ENCODE measurements around the gene ARL6IP1.
A peak's percentile ranks its signal among the peaks of the same experiment; 100 is the strongest.

ARL6IP1 gene

DNA sequence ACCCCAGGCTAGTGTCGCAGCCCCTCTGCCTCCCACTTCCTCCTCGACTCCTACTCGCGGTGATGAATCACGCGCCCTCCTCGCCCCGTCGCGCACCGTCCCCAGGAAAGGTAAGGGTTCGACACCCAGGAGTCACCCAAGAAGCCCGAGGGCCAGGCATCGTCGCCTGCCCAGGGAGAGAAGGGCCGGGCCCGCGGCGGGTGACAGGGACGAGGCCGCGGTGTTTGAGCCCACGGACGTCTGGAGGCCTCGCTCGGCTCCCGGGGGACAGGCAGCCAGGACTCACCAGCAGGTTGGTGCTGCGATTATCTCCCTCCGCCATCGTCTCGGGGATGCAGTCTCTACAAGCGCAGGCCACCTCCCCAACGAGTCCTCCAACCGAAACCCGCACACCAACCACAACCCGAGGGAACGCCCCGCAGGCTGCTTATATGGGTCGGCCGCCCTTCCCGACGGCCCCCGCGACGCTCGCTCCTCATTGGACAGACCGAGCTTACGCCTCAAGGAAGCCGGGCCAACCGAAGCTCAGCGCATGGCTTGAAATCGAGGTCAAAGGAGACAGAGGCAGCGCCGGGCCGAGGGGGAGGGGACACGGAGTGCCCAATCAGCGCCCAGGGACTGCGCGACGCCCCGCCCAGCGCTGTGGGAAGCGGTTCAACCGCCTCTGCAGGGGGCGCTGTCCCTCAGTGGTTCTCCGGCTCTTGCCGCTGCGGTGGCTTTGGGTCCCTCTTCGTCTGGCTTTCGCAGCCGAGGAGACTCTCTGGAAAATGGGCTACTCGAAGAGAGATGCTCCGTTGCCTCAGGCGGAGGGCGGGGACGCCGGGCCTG is at the start of gene ARL6IP1:
ARL6IP1 (minus strand) TSS at position 405 of the 828 bp plus-strand sequence; CDS start at position 322, 83 bp downstream.
- peak; percentile 96 to 99 (median 98) for DNase-seq

DNA sequence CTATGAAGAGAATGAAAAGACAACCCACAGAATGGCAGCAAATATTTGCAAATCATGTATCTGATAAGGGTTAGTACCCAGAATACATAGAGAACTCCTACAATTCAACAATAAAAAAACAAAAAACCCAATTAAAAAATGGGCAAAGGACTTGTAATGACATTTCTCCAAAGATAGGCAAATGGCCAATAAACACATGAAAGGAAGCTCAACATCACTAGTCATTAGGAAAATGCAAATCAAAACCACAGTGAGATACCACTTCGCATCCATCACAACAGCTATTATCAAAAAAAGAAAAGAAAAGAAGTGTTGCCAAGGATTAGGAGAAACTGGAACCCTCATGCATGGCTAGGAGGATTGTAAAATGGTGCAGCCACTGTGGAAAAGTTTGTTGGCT is 45.1 kb upstream of the ARL6IP1 start:
- DNase-seq, result no peak

DNA sequence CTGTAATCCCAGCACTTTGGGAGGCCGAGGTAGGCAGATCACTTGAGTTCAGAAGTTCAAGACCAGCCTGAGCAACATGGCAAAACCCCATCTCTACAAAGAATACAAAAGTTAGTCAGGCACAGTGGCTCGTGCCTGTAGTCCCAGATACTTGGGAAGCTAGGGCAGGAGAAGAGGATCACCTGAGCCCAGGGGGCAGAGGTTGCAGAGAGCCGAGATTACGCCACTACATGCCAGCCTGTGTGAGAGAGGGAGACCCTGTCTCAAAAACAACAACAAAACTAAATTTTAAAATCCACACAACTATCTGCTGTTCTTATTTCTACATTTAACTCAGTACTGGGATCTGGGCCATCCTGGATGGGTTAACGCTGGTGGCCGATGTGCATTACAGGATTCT is 41.2 kb upstream of the ARL6IP1 start:
- no peak for DNase-seq

DNA sequence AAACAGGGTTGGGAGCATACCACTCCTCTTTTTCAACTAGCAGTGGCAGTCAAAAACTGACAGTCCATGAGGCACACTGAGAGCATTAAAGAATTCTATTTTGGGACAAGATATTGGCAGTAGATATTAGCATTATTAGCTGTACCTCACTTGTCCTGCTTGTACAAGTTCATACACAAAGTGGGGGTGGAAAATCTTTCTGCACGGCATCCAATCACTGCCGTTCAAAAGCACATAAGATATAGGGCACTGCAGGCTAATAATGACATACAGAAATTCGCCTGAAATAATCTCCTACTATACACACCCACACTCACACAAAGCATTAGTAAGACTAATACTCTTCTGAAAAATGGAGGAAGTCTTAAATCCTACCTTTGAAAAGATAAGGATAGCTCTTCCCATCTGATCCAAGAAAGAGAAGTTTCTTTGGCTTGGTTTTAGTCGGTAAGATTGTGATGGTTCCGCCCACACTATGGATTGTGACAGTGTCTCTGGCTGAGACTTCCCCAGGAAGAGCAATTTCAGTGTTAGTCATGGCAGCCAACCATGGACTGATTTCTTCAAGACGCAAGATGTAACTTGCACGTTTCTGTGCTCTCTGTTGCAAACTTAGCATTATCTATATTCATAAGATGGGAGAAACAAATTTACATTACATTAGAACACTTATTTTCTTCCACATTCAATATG is 40.6 kb upstream of the ARL6IP1 start:
- DNase-seq, result no peak

DNA sequence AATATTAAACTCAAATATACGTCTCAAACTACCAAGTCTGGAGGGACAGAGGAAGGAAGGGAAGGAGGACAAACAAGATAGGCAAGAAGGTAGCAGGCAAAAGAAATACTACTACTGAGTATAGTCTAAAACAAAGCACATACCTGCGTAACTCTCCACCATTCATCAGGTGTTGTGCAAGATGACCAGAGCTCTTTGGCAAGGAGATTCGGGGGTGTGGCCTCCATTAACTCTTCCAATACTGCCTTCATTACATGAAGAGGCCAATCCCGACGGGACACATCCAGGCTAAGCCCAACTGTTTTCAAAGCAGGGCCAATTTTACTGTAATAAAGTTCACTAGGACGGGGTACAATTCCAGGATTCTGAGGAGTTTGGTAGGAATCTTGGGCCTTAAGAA is 38.2 kb upstream of the ARL6IP1 start:
- DNase-seq, result no peak

DNA sequence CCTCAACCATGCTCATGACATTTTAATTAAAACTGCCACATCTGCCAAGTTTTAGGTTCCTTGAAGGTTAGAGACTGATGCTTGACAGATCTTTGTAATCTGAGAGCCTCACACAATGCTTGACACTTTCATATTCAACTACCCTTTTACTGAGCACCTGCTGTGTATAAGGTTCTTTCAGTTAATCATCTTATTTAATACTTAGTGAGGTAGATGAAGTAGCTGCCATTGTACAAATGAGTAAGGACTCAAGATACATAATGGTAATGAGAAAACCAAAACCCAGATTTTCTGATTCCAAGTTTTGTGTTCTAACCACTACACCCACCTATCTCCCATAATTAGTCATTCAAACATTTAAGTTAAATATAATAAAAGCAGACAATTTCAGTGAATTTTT is 35.4 kb upstream of the ARL6IP1 start:
- DNase-seq, result no peak

DNA sequence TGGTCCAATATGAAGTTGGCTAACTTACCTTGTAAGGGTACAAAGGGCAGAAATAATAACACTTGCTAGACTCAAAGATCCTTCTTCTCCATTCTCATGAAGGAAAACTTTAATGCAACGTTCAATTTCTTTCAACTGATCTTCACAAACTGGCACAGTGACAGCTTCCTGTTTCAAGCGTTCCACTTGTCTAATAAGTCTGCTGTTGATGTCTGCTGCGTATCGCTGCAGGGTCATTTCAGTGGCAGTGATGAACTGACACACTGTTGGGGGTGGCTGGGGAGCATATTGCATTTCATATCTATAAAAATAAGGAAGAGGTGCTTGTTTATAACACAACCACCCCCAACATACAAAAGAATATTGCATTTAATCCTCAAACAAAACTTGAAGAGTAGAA is 33.5 kb upstream of the ARL6IP1 start:
- DNase-seq, result no peak

DNA sequence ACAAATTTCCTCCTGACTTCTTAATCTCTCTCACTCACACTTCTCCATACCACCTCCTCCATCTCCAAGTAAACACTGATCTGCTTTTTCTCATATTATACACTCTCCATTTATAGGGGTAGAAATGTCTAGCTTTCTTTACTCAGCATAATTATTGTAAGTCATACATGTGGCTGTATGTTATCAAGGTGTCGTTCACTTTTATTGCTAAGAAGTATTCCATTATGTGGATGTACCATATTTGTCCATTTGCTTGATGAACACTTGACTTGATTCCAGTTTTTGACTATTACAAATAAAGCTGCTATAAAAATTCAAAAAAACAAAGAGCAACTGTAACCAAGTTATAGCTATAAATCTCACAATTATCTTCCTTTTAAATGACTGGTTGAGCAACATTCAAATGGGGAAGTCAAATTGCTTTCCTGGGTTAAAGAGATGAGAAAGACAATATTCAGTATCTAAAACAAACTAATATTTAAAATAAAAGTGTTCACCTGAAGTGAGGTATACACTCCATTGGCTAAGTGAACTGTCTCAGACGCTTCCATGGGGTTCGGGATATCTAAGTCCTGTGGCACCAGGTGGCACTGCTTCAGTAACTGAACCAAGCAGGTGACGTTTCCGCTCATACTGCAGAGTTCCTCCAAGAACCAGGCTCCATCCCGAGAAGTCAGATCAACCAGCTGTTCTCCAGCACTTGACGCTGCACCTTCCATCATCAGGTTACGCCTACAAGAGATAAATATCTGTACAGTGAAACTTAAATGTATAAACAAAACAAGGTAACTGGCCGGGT is 32.6 kb upstream of the ARL6IP1 start:
- DNase-seq, result no peak

DNA sequence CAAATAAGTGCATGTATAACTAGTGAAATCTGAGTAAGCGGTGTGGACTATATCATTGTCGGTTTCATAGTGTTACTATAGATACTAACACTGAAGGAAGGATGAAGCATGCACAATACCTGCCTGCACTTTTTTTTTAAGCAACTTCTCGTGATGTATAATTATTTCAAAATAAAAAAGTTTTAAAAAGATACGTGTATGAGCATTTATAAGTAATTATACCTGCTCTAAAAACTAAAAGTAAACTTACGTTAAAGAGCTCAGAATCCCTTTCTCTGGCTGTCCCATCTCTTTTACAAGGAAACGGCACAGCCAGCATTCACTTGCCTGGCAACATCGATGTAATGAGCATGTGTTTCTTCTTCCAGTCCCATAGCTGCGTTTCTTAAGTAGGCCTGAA is 31.3 kb upstream of the ARL6IP1 start:
- no peak for DNase-seq

DNA sequence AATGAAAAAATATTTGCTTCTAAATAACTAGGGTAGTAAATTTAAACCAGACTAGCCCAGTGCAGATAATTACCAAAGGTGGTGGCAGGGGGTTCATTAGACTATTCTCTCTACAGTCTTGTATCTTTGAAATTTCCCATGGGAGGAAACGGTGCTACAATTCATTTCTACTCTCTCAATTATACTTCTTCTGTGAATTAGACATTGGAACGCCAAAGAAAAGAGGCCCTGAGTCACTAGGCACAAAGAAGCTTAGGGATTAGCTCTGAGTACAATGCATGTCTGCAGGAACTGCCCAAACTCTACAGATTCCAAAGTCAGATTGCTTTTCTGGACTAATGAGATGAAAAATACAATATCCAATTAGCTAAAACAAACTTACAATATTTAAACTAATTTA is 30.7 kb upstream of the ARL6IP1 start:
- DNase-seq, result no peak

DNA sequence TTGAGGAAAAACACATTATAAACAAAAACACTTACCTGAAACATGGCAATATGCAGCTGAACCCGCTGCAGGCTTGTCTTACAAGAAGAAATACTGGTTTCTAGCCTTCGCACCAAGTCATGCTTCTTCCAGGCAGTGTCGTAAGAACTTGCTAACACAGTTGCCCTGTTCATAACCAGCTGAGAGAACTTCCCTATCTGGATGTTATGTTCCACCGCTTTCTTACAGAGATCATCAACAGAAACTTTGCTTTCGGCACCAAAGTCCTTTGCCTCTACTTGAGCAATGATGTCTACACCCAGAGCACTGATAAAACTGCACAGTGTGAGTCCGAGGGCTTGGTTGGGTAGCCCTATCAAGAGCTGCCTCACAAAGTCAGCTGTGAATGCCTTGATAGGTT is 27.9 kb upstream of the ARL6IP1 start:
- no peak for DNase-seq

DNA sequence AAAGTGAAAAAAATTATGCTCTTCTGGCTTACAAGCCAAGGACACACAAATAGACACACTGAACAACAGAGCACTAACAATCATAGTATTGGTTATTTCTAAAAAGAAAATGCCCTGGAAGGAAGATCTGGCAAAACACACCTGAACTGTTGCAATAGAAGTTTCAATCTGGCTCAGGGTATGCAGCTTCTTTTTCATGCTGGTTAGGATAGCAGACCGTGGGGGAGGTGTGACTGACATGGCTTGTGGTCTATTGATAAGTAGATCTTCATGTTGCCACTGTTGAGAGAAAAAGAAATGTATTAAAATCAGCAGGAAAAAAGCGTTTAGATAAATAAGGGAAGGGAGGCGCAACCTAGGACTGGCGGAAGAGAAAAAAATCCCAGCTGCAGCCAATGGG is 26.5 kb upstream of the ARL6IP1 start:
- DNase-seq, result no peak

DNA sequence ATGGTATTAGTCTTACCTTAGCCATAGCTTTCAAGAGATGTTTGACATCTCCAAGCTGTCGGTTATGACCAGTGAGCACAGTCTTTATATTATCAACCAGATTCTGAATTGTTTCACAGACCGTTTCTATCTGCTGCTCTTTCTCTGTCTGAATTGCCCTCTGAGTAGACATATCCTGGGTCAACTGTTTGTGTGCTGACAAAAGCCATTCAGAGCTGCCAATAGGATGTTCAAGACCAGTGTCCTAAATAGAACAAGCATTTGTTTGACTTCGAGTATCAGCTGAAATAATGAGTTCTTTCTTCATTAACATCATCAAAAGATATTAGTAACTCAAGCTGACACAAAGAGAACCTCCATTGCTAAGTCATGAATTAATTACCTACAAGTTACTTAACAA is 14.9 kb upstream of the ARL6IP1 start:
- no peak for DNase-seq

DNA sequence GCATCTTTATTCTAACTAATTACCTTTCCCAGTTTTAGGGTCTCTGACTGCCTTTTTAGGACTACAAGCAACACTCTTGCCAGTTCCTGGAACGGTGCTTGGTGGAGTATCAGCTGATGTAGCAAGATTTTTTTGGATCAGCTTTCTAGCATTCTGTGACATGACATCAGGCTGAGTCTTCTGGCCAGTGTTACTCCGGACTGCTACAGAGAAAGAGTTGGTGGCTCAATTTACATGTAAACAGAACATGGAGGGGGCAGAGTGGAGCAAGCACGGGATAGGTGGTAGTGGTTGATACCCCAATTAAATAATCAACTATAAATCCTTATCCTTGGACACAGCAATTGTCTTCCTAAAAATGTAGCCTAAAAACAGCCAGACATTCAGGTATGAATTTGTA is 10.6 kb upstream of the ARL6IP1 start:
- no peak for DNase-seq

DNA sequence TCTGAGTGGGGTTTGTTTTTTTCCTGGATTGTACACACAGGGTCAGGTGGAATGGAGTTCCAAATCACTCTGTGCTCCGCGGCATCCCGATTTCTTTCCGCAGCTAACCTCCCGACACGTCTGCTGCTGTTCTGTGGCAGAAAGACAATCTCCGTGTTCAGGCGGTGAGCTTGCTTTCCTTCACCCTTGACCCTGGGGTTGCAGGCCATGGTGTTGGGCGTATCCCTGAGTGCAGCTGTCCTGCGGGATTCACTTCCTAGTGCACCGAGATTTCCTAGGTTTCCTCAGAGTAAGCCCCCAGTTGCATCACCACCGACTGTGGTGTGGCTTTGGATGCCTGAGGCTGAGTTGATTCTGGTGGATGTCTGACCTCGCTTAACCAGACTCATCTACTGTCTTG is 7.8 kb upstream of the ARL6IP1 start:
- DNase-seq, result no peak

DNA sequence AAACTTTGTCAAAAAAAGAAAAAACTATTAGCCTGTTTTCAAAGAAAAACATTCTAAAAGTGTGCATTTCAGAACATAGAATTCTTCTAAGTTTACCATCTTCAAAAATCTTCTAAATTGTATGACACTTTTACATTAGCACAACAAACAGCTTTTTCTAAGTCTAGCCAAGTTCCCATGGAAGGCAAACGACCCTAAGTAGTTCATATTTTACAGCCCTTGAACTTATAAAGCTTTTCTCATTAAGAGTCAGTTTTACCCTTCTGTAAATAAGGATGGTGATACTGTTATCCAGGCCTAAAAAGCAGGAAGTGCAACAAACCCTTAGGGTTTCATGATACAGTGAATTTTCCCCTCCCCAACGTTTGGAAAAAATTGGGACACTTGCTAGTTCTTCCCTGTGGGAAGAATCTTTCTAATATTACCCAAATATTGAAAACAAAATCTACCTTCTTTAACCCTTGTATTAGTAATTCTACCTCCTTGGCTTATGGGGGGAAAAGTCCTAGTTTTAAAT is 4.0 kb upstream of the ARL6IP1 start:
- DNase-seq, result no peak

DNA sequence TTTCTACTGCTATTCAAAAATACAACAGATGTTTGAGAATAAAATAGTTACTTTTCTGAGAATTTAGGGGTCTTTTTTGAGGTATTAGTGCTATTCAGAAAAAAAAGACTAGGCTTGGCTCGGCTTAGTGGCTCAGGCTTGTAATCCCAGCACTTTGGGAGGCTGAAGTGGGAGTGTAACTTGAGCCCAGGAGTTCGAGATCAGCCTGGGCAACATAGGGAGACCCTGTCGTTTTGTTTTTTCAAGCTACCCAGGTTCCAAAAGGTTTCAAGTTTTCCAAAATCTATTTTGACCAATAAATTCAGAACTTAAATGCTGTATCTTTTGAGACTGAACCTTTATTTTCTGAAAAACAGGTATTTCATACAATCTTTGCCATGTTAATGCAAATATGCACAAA is 3.2 kb upstream of the ARL6IP1 start:
- DNase-seq, result no peak

DNA sequence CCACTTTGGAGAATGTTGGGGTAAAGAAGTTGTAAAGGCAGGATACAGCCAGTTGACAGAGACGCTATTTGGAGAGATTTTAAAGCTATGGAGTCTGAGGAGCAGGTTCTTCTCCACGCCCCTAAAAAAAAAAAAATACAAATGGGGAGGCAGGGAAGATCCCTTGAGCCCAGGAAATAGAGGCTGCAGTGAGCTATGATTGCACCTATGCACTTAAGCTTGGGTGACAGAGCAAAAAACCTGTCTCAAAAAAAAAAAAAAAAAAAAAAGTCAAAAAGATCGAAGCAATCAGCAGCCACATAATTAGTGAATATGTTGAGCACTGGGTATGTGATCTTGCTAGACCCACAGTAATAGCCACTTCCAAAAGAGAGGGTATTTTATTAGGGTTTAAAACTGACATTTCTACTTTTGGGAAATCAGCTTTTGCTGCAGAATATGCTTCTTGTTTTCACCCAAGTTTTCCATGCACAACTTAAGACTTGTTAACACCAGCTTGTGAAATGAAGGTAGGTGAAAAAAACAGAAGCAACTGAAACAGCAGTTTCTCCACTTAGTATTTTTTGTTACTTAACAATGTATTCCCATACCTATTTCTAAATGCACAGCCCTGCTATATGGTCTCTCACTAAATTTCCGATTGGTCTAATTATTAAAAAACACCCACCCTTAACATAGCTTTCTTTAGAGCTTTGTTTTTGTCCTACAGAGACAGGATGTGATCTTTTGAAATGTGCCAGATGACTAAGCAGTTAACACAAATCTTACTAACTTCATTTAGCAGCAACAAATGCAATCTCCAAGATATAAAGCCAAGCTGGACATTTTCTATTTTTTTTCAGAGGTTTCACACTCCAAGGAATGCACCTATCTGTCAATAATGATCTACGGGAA is 2.5 kb upstream of the ARL6IP1 start:
- DNase-seq, result no peak

DNA sequence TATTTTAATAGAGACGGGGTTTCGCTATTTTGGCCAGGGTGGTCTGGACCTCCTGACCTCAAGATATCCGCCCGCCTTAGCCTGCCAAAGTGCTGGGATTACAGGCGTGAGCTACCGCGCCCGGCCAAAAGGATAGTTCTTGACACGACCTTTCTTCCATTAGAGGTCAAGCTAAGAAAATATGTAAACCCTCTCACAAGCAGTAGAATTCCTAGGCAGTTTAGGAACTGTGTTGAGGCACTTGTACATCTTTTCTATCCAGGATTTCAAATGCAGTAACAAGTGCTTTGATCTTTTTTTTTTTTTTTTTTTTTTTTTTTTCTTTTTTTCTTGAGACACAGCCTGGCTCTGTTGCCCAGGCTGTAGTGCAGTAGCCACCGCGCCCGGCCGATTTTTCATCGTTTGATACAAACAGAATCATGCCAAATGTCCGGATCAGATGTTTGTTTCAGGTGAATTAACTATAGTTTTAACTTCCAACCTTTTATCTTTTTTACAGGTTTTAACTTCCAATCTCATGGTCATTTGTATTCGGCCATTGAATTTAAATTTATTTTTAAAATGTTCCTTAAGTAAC is 1.5 kb upstream of the ARL6IP1 start:
- no peak for DNase-seq

DNA sequence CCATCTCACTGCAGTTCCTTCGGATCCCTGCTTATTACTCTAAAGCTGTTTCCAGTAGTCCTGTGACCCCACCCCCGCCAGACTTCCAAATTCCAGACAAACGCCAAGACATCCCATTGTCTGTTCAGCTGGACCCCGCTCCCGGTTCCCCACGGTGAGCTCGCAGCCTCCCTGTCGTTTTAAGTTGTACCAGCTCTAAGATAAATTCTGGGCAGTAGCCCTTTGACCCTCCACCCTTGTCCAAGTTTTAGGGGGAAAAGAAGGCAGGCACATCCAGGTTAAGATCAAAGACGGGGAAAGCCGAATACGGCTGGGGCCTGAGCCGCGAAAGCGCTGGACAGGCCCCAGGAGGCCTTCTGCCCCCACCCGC is 589 bp downstream of the ARL6IP1 start:
- DNase-seq, result peak in 2 of 3 experiments; percentile 43 to 64

DNA sequence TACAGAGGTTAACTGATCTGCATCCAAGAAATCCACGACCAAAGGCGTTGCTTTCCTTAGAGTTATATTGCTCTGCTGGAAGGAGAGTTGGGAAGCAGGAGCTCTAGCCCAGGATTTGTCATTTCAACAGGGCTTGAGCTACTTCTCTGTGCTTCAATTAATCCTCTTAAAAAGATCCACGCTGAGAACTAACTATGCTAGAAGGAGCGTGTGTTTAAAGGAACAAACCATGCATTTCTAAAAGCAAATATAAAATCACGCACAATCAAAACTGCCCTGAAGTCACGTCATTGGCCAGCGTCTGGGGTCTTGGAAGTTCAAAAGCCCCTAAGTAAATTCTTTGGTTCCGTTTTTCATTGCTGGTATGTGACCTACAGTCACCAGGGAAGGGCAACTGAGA is 1.1 kb downstream of the ARL6IP1 start:
- DNase-seq, result no peak

DNA sequence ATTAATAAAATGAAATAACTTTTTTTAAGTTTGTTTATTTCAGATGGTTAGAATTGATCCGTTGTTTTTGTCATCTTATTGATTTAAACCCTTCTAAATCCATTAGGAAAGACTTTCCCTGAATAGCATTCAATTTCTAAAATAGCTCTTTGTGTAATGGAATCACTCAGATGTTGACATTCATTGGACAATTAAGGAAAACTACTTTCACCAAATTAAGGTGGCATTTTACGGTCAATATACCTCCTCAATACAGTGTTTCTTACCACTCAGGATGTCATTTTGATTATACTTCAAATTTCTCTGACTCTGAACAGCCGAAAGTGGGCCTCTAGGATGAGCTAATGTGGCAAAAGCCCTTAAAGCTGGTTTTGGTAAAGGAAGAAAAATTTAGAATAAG is 1.8 kb downstream of the ARL6IP1 start:
- no peak for DNase-seq

Measured in NCI-H1417 (cell line).